HG03175 (cell line): ENCODE results near the gene TRIM43.
"Not testable (repeated sequence)": the region's sequence is repeated elsewhere in the genome, so short reads cannot be mapped to it uniquely, and the experiment has no call there.

Experiments used
- ATAC-seq: cut with Tn5 transposase; IDR thresholded peaks from one replicate; pipeline ENCODE4 v1.9.1; 2021; ENCODE audit warnings: mild to moderate bottlenecking, moderate library complexity; ENCODE audit not compliant: unreplicated experiment

TRIM43 gene

DNA sequence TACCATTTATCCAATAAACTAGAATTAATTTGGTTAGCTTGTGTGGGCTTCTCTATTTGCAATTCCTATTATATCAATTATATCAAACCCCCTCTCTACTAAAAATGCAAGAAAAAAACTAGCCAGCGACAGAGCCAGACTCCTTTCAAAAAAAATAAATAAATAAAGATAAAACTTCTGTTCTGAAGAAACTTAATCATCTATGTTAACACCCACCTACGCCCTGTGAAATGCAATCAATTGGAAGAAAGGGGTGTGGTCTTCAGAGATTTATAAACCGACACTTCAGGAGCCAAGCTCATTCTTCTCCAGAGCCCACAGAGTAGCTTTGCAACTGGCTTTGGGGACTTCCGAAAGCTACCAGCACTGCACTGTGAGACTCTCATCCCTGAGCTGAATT, at the start of gene TRIM43:
Gene TRIM43, plus strand, starts transcription at position 301 of the 400 bp plus-strand sequence. CDS start 2,023 bp downstream, outside the sequence.
- not testable (repeated sequence) for ATAC-seq

GRCh38 chr2:95551055-95551568, 40.7 kb upstream of the TRIM43 start:
- no peak for ATAC-seq

DNA sequence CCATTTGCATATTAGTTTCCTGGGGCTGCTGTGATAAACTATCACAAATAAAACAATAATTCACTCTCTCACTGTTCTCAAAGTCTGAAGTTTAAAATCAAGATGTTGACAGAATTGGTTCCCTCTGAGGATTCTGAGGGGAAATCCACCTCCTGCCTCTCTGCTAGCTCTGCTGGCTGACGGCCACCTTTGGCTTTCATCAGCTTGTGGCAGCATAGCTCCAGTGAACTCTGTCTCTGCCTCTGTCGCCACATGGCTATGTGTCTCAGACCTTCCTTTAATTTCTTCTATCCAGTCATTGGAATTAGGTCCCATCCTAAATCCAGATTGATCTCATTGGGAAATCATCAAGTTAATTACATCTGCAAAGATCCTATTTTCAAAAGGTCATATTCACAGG, 38.9 kb upstream of the TRIM43 start:
- ATAC-seq = no peak

- no peak for ATAC-seq
Measured at GRCh38 chr2:95569170-95569569, 22.6 kb upstream of the TRIM43 start.

DNA sequence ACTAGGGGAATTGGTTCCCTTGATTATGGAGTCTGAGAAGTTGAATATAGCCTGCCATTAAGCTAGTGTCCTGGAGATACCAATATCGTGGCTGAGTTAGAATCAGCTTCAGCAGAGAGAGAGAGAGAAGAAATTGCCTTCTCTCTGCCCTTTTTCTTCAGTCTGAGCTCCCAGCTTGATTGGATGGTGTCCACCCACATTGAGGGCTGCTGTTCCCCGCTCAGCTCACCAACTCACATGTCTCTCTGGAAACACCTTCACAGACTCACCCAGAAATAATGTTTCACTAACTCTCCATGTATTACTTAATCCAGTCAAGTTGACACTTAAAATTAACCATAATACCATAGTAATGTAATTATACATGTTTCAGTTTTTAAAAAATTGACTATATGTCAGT, 17.9 kb upstream of the TRIM43 start:
- ATAC-seq = no peak

DNA sequence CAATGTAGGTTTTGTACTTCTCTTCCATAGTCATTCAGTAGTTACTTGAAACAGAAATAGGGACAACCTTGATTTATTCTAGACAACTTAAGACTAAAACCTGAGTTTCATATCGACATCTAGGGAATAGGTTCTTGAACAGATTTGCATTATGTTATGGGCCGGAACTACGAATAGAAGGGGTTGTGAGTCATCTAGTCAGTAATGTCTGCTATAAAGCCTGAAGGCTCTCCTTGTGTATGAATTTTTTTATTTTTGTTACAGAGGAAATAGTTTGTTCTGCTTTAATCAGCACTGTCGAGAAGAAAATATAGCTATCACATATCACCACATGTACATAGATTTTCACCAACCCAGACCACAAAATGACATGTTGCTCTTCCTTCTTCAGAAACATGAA, 17.3 kb upstream of the TRIM43 start:
- ATAC-seq = no peak

GRCh38 chr2:95575857-95576256, 15.9 kb upstream of the TRIM43 start:
- no peak for ATAC-seq

GRCh38 chr2:95578539-95578938, 13.3 kb upstream of the TRIM43 start:
- no peak for ATAC-seq

DNA sequence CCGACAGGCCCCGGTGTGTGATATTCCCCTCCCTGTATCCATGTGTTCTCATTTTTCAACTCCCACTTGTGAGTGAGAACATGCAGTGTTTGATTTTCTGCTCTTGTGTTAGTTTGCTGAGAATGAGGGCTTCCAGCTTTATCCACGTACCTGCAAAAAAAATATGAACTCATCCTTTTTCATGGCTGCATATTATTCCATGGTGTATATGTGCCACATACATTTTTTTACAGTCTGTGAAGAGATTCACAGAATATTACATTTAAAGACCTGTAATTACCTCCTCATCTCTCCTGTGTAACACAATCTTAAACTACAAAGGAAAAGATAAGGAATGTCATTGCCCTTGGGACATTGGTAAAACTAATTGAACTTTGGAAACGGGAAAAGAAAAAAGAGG, 8.3 kb upstream of the TRIM43 start:
- not testable (repeated sequence) for ATAC-seq

DNA sequence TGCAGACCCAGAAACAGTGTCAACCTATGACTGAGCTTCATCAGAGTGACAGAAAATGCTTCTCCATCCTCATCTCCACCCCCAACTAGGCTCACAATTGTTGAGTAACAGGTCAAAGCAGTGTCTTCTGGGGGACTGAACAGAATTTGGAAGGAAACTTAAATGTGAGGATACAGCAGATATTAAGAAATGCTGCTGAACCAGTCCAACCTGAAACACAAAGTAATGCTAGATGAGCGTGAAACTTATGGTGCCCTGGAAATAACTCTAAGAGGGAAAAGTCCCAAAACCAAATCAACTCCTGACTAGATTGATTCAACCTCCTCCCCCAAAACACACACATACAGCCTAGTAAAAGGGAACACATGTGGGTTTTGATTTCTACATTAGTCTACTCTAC, 7.5 kb upstream of the TRIM43 start:
- ATAC-seq = not testable (repeated sequence)

- not testable (repeated sequence) for ATAC-seq
Measured at GRCh38 chr2:95589777-95590536, 1.8 kb upstream of the TRIM43 start.

- ATAC-seq = not testable (repeated sequence)
Measured at GRCh38 chr2:95592973-95593372, 1.2 kb downstream of the TRIM43 start.

DNA sequence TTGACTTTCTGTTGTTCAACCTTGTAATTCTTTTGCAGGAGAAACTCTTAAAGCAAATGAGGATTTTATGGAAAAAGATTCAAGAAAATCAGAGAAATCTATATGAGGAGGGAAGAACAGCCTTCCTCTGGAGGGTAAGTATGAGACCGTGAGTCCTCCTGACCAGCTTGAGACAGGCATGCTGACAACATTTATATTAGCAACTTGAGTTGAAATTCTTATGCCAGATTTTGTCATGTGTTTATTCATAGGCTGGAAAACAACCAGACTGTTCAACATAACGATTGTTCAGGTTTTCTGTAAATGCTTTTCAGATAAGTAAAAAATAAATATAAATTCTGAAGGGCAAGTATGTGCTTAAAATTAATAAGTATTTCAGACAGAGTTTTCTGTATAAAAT, 3.2 kb downstream of the TRIM43 start:
- ATAC-seq = not testable (repeated sequence)

DNA sequence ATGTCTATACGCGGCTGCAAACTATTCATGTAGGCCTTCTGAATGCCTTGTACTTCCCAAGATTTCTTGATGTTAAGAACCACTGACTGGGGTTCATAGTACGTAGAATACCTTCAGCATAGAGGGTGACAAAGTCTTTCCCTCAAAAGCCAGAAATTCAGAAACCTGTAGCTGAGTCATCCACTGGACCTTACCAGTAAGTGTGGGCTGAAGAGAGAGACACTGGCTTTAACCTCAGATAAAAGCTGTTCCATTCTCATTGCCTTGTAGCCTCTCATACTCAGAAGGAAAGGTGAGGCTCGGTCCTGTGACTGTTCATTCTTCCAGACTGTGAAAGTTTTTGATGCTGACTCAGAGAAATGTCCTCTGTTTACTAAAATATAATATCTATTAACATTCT, 9.5 kb downstream of the TRIM43 start:
- not testable (repeated sequence) for ATAC-seq

DNA sequence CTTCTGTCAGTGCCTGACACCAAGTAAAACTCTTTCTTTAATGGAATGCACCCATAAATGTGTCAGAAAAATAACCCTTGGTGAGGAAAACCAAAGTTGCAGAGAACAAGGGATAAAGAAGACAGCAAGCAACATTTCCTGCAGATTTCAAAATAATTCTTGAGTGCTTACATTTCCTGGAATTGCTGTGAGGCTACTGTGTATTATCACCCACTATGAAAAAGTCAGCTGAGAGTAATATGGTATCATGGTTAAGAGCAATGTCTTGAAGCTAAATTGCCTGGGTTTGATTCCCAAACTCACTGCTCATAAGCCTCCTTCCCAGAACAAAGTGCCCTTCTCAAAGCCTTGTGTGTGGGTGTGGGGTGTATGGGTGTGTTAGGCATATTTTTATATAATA, 10.3 kb downstream of the TRIM43 start:
- not testable (repeated sequence) for ATAC-seq

GRCh38 chr2:95608356-95608755, 16.6 kb downstream of the TRIM43 start:
- not testable (repeated sequence) for ATAC-seq

DNA sequence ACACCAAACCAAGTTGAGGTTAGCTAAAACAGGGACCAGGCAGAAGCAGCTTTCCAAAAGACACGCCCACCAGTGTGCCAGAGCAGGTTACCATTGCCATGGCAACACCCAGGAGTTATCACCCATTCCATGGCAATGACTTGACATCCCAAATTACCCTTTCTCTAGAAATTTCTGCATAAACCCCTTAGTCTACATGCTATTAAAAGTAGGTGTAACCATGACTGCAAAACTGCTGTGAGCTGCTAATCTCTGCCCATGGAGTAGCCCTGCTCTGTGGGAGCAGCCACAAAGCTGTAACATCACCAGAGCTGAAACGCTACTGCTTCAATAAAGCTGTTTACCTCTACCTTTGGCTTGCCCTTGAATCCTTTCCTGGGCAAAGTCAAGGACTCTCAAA, 18.0 kb downstream of the TRIM43 start:
- not testable (repeated sequence) for ATAC-seq

GRCh38 chr2:95613048-95613447, 21.2 kb downstream of the TRIM43 start:
- ATAC-seq = not testable (repeated sequence)

GRCh38 chr2:95622728-95623127, 30.9 kb downstream of the TRIM43 start:
- not testable (repeated sequence) for ATAC-seq

DNA sequence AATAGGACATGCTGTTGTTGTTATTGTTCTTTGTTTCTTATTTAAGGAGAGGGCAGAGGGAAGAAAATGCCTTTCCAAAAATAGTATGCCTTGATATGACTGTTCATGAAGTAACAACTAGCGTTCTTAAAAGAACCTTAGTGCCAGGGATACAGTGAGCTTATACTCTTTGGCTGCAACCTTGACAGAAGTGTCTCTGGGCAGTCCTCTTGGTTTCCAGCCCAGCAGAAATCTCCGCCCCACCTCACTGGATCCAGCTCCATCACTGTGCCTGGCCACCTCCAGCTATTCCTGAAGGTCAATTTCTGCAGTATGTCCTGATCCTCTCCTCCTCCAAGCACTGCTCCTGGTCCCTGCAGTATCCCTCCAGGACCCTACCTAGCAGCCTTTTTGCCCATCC, 39.2 kb downstream of the TRIM43 start:
- not testable (repeated sequence) for ATAC-seq

GRCh38 chr2:95633626-95634259, 41.9 kb downstream of the TRIM43 start:
- ATAC-seq = not testable (repeated sequence)
